Subcutaneous adipose tissue (tissue), 4 donors: Measurements from ENCODE around the gene SLC2A10. TPM values are rescaled to one million over a fixed set of nuclear protein-coding genes. Genes with fewer than 3 reads are reported as not detected.

ENCODE experiments used
- total RNA-seq, 4 donors: library from RNA; depleted of rRNA; stranded (reverse); fragments of >200 nt; gene quantifications; one replicate each; pipeline ENCODE4 v1.1.0, GENCODE V29; 2016
- TF ChIP-seq, protein P1 (sequence below): fragments of 450-650 bp; IDR thresholded peaks from one replicate; pipeline ENCODE4 v1.5.1; 2016; ENCODE audit warnings: low read depth, mild to moderate bottlenecking, control low read depth, antibody characterized with exemption, moderate library complexity

Gene SLC2A10
- total RNA-seq, 4 donors from 2014 or later, result 4.4 to 14.9 (median 11.4) TPM

GRCh38 chr20:46701556-46701955, 7.9 kb upstream of the SLC2A10 start:
- TF ChIP-seq, protein P1, sequence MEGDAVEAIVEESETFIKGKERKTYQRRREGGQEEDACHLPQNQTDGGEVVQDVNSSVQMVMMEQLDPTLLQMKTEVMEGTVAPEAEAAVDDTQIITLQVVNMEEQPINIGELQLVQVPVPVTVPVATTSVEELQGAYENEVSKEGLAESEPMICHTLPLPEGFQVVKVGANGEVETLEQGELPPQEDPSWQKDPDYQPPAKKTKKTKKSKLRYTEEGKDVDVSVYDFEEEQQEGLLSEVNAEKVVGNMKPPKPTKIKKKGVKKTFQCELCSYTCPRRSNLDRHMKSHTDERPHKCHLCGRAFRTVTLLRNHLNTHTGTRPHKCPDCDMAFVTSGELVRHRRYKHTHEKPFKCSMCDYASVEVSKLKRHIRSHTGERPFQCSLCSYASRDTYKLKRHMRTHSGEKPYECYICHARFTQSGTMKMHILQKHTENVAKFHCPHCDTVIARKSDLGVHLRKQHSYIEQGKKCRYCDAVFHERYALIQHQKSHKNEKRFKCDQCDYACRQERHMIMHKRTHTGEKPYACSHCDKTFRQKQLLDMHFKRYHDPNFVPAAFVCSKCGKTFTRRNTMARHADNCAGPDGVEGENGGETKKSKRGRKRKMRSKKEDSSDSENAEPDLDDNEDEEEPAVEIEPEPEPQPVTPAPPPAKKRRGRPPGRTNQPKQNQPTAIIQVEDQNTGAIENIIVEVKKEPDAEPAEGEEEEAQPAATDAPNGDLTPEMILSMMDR, result no peak

DNA sequence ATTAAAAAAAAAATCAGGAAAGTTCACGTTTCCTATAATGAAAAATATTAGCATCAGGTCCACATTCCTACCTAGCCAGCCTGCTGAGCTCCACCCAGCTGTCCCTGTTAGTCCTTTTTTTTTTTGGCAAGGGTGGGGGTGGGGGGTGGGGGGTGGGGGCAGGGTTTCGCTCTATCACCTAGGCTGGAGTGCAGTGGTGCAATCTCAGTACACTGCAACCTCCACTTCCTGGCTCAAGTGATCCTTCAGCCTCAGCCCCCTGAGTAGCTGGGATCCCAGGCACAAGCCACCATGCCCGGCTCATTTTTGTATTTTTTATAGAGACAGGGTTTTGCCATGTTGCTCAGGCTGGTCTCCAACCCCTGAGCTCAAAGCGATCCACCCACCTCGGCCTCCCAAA, 7.5 kb upstream of the SLC2A10 start:
- TF ChIP-seq, protein P1, result no peak

GRCh38 chr20:46702447-46703203, 6.8 kb upstream of the SLC2A10 start:
- TF ChIP-seq, protein P1, result no peak

DNA sequence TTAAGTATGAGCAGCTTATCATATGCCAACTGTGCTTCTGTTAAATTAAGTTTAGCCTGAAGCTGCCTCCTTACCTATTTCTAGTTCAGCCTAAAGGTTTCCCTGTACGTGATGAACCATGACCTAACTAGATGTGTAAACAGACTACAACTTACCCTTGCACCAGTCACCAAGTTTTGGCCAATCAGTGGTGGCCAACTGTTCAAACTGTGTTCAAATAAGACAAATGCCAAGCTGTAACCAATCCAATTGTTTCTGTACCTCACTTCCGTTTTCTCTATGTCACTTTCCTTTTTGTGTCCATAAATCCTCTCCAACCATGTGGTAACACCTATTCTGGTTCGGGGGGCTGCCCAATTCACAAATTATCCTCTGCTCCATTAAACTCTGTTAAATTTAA, 6.0 kb upstream of the SLC2A10 start:
- TF ChIP-seq, protein P1, result no peak

DNA sequence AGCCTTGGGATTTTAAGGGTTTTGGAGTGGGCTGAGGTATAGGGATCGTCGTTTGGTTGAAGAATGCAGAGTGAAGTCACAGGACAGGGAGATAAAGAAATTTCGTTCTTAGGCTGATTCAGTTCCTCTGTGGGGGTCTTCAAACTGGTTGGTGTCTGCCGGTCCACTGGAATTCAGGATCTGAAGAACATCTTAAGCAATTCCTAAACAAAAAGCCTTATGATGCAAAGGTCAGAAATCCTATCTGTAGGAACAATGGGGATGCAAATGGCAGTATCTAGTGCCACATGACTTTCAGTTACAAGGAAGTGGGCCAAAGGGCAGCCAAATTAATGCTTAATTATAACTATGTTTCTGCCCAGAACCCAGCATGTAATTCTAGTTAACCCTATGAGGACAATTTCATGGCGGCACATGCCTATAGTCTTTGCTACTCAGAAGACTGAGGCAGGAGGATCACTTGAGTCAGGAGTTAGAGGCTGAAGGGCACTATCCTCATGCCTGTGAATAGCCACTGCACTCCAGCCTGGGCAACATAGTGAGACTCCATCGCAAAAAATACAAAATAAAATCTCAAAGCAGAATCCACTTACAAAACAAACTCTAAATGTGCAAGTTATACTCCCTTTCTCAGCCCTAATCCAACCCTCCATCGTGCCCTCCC, 4.6 kb upstream of the SLC2A10 start:
- TF ChIP-seq, protein P1, result no peak

- TF ChIP-seq, protein P1, result no peak
Observed at GRCh38 chr20:46705378-46705729, 4.1 kb upstream of the SLC2A10 start.

- TF ChIP-seq, protein P1, result no peak
Observed at GRCh38 chr20:46706242-46706641, 3.2 kb upstream of the SLC2A10 start.
